HEK293T (cell line): ENCODE data around the gene CALR3.

ENCODE experiments used
- BHLHE40 ChIP-seq: fragments of 450-650 bp; IDR thresholded peaks from 2 replicates; pipeline ENCODE4 v1.6.1; 2016; ENCODE audit warnings: mild to moderate bottlenecking, moderate library complexity, borderline replicate concordance
- CTBP1 ChIP-seq: fragments of 450-650 bp; IDR thresholded peaks from 2 replicates; pipeline ENCODE4 v1.6.1; 2016; ENCODE audit warnings: borderline replicate concordance
- ELF4 ChIP-seq: fragments of 450-650 bp; IDR thresholded peaks from 2 replicates; pipeline ENCODE4 v1.6.1; 2017; ENCODE audit warnings: antibody characterized with exemption
- FOXA1 ChIP-seq: fragments of 450-650 bp; IDR thresholded peaks from 2 replicates; pipeline ENCODE4 v1.6.1; 2016; ENCODE audit warnings: mild to moderate bottlenecking
- FOXK2 ChIP-seq: fragments of 450-650 bp; IDR thresholded peaks from 2 replicates; pipeline ENCODE4 v1.6.1; 2016; ENCODE audit warnings: mild to moderate bottlenecking
- FOXM1 ChIP-seq: fragments of 450-650 bp; IDR thresholded peaks from 2 replicates; pipeline ENCODE4 v1.6.1; 2017; ENCODE audit warnings: mild to moderate bottlenecking, borderline replicate concordance
- HDGF ChIP-seq: fragments of 450-650 bp; IDR thresholded peaks from 2 replicates; pipeline ENCODE4 v1.6.1; 2017; ENCODE audit warnings: antibody characterized with exemption, borderline replicate concordance
- L3MBTL2 ChIP-seq: fragments of 450-650 bp; conservative IDR thresholded peaks from 2 replicates; pipeline ENCODE4 v1.6.1; 2016; ENCODE audit warnings: mild to moderate bottlenecking
- LEF1 ChIP-seq: fragments of 450-650 bp; IDR thresholded peaks from 2 replicates; pipeline ENCODE4 v1.6.1; 2017; ENCODE audit warnings: mild to moderate bottlenecking, borderline replicate concordance
- SP1 ChIP-seq: fragments of 450-650 bp; IDR thresholded peaks from 2 replicates; pipeline ENCODE4 v1.6.1; 2017
- SUZ12 ChIP-seq: fragments of 450-650 bp; IDR thresholded peaks from 2 replicates; pipeline ENCODE4 v1.6.1; 2016; ENCODE audit warnings: mild to moderate bottlenecking
- TARDBP ChIP-seq: fragments of 450-650 bp; IDR thresholded peaks from 2 replicates; pipeline ENCODE4 v1.6.1; 2016
- ZNF384 ChIP-seq: fragments of 450-650 bp; IDR thresholded peaks from 2 replicates; pipeline ENCODE4 v1.6.1; 2016
- TF ChIP-seq, protein P1 (sequence below): fragments of 450-650 bp; IDR thresholded peaks from 2 replicates; pipeline ENCODE4 v1.6.1; 2016

GRCh38 chr19:16521715-16522289 is 25.8 kb upstream of the CALR3 start:
- TF ChIP-seq FOXM1 (no peak), TARDBP (no peak), SP1 (no peak), LEF1 (no peak), CTBP1 (no peak), HDGF (no peak), FOXA1 (no peak), L3MBTL2 (no peak), FOXK2 (no peak), BHLHE40 (no peak), ZNF384 (no peak), SUZ12 (no peak), ELF4 (no peak)
- TF ChIP-seq, protein P1, sequence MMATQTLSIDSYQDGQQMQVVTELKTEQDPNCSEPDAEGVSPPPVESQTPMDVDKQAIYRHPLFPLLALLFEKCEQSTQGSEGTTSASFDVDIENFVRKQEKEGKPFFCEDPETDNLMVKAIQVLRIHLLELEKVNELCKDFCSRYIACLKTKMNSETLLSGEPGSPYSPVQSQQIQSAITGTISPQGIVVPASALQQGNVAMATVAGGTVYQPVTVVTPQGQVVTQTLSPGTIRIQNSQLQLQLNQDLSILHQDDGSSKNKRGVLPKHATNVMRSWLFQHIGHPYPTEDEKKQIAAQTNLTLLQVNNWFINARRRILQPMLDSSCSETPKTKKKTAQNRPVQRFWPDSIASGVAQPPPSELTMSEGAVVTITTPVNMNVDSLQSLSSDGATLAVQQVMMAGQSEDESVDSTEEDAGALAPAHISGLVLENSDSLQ: no peak
